GM19025 (cell line): ENCODE data around the gene CNOT8.
"Not testable (repeated sequence)": the region's sequence is repeated elsewhere in the genome, so short reads cannot be mapped to it uniquely, and the experiment has no call there.

Experiments used
- ATAC-seq: cut with Tn5 transposase; IDR thresholded peaks from one replicate; pipeline ENCODE4 v1.9.1; 2021; ENCODE audit warnings: mild to moderate bottlenecking, low read depth, moderate library complexity; ENCODE audit not compliant: unreplicated experiment

The CNOT8 gene

DNA sequence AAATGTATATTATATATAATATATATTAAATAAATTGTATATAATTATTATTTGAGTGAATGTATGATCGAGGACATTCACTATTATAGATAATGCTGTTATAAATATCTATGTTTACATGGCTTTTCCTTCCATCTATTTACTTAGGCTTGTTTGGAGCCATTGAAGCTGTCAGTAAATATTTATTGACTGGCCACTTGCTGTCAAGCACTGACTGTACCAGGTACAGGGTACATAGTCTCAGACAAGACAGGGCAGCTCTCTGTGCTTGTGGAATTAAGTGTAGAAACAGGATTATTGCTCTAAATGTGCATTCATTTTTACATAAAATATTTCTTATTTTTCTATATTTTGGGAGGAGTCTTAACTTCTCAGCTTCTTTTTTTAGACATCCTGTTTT is 24.4 kb upstream of the CNOT8 start:
- ATAC-seq, result no peak

DNA sequence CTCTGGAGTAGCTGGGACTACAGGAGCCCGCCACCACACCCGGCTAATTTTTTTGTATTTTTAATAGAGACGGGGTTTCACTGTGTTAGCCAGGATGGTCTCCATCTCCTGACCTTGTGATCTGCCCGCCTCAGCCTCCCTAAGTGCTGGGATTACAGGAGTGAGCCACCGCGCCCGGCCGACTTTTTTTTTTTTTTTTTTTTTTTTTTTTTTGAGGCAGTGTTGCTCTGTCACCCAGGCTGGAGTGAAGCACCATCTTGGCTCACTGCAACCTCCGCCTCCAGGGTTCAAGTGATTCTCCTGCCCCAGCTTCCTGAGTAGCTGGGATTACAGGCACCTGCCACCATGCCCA is 22.8 kb upstream of the CNOT8 start:
- ATAC-seq, result not testable (repeated sequence)

DNA sequence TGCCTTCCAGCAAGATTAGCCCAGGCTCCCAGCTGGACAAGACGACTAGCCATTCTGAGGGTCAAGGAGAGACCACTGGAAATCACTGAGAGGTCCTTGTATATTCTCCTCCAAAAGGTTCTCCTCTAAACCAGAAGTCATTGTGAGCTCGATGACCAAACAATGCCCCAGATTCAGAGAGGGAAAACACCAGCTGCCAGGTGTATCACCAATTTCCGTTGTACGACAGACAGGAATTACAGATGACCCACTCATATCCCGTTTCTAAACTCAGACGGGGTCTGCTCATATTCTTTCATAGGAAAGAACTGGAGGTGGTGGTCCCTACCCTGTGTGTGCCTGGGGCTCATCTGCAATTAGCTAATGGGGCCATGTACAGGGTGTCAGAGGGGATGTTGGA is 22.2 kb upstream of the CNOT8 start:
- no peak for ATAC-seq

DNA sequence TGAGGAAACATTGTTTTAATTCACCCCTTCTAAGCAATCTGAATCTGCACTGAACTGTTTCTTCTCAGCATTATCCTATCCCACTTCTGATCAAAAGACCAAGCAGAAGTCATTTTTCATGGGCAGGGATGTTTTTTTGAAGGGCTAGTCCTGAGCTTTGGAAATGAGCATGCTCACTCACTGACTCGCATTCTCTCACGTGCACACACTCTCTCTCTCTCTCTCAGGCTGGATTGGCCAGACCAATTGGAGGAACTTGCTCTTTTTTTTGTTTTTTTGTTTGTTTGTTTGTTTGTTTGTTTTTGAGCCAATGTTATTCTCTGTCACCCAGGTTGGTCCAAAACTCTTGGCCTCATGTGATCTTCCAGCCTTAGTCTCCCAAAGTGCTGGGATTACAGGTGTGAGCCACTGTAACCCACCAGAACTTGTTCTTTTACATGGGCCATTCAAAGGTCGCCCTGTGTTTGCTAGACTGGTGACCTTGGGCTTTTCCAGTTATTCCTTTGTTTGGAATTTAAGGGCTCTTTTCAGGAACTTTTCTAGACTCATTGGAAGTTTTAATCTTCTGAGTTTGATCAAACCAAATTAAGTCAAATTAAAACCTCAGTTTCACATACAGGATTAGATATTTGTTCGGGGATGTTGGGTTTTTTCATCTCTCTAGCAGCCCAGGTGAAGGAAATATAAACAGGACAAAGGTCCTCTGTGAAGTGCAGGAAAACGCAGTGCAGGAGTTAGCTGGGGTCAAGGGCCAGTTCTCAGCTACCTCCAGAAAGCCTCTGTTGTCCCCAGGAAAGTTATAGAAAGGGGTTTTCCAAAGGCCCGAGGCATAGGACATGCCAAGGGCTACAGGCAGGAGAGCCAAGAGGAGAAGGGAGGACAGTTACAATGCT is 21.2 kb upstream of the CNOT8 start:
- ATAC-seq, result no peak

DNA sequence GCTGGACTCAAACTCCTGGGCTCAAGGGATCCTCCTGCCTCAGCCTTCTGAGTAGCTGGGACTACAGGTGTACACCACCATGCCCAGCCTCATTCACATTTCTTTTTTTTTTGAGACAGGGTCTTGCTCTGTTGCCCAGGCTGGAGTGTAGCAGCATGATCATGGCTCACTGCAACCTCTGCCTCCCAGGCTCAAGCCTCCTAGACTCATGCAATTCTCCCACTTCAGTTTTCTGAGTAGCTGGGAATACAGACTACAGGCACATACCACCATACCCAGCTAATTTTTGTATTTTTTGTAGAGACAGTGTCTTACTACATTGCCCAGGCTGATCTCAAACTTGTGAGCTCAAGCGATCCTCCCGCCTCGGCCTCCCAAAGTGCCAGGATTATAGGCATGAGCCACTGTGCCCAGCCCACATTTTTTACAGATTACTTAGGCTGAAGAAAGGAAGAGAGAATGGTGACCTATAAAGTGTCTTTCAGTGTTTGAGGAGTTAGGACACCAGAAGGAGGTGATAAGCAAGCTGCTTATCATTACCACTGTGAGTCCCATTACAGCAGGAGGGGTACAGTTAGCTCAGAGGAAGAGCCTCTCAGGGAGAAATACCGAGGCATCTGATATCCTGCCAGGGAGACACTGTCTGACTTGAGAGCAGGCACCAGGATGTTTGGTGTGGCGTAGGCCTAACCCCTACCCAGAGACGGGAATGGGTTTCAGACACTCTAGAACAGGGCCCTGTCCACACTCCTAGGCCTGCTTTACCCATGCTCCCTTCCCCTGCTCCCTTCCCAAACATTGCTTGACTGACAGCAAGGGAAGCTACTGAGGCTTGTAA is 17.8 kb upstream of the CNOT8 start:
- ATAC-seq, result no peak

DNA sequence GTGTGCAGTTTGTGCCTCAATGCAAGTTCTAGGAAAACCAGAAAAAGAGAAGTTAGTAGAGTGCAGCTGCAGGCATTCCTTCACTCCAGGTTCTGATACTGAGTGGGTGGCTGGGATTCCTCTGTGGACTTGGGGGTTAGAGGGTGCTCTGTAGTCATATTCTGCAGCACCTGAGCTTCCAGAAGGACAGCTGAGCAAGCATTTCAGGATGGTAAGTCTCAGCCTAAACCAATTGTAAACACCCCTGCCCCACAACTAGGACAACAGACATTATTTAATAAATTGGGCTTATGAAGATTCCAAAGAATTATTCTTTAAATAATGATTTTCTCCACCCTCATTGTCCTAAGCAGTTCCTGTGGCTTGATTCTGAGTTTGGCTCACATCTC is 17.2 kb upstream of the CNOT8 start:
- no peak for ATAC-seq

DNA sequence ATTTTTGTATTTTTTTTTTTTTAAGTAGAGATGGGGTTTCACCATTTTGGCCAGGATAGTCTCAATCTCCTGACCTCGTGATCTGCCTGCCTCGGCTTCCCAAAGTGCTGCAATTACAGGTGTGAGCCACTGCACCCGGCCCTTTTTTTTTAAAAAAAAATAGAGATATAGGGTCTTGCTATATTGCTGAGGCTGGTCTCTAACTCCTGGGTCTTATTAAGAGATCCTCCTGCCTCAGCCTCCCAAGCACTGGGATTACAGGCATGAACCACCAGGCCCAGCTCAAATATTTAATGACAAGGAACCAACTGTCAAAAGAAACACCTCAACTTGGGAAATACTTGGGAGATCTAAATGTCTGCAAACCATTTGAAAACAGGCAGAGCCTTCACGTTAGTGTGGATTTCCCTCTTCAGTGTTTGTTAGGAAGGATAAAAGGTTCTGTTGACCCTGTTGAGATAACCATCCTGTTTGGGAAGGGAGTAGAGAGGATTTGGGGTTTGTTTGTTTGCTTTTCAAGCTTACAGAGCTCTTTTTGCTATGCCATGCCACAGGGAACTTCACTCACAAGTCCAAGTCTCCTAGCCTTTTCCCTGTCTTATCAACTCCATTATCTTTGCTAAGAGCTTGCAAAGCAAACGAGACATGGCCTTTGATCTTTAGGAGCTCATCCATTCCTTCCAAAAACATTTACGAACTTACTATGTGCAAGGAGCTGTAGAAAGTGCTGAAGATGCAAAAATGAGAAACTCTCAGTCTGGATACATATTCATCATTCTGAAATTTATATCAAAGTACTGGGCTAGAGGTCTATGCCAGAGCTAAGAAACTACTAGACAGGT is 15.5 kb upstream of the CNOT8 start:
- ATAC-seq, result no peak

DNA sequence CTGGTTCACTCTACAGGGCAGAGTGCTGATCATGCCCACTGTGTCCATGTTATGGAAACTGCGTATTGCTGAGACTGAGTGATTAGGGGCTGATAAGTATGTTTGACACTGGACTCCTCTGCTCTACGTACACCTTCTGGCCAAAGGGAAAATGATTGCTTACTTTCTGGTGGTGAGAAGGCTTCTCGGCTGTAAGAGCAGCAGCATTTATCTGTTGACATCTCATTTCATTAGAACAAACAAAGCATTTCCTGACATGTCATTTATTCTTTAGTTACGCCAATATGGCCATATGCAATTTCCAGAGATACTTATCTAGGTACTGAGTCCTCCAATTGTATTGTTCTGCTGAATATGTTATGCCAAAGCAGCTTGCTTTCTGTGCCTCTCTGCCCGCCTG is 13.6 kb upstream of the CNOT8 start:
- ATAC-seq, result no peak

DNA sequence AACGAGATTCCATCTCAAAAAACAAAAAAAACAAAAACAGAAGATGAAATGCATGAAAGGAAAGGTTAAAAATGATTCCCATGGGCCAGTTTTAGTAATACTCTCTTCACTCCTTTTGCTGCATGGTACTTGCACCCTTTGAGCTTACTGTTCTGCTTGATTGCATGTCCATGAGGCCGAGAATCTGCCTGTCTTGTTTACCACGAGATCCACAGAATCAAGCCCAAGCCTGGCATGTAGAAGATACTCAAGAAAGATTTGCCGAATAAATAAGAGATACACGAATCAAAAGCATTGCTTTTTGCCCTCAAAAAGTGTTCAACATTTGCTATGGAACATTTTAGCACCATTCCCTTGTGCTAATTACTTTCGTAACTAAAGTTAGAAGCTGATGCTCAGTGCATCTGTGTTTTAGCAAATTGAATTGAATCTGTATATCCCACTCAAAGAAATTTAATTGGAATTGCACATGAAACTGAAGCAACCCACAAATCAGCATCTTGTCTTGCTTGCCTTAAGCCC is 9.1 kb upstream of the CNOT8 start:
- no peak for ATAC-seq

DNA sequence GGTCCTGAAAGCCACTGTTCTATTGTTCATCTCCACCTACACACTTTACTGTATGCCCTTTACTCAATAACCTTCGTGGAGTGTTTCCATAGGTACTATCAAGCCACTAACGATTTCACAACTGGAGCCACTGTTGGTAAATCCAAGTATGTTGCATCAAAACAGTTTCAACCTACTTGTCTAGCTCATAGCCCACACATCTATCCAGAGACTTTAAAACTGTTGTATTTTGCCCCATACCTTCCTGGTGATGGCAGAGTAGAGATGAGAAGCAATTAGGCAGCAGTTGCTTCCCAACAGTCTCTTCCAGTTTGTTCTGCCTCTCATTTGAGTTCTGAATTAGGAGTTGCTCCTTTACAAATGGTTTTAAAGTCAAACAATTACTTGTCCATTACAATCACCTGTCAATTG is 8.6 kb upstream of the CNOT8 start:
- no peak for ATAC-seq

DNA sequence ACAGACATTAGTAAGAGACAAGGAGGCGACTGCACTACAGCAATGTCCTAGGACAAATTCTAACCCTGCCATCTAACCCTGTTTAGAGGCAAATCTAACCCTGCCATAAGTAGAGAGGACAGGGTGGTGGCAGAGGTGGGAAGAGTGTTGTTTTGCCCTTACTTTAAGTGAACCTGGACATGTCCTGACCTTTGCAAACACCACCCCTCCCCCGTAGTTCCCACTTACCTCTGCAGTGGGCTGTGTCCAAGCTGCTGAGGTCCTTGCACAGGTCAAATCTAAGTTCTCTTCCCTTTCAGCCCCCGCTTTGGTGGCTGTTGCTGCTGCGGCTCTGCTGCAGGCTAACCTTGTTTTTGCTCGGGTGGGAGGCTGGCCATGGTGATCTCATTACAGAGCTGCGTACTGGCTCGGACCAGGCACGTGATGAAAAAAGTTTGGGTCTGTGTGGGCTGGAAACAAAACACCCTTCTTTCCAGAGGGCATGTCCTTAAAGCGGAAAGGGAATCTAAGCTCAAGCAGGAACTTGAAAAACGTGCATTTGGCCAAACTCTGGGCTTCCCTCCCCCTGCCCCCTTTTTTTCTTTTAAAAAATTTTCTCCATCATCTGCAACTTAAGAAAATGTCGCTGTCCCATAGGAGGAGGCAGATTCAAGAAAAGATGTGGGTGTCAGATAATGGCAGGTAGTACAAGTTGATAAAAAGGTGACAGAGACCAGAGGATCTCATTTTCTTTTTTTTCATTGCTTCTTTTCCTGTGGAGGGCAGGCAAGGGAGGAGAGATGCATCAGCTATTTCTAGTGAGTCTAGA is 8.0 kb upstream of the CNOT8 start, which contains the start of gene FAXDC2:
Gene FAXDC2 (minus strand): TSS at position 349 of the 808 bp plus-strand sequence. CDS start 12,425 bp downstream, outside the sequence.
- ATAC-seq, result no peak

DNA sequence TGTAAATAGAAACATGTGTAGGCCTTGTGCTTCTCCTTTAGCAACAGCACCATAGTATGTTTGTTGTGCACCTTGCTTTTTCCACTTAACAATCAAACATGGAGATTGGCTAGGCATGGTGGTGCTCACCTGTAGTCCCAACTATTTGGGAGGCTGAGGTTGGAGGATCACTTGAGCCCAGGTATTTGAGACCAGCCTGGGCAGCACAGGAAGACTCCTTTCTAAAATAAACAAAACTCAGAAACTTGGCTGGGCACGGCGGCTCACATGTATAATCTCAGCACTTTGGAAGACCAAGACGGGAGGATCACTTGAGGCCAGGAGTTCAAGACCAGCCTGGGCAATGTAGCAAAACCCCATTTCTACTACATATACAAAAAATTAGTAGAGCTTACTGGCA is 7.1 kb upstream of the CNOT8 start:
- no peak for ATAC-seq

DNA sequence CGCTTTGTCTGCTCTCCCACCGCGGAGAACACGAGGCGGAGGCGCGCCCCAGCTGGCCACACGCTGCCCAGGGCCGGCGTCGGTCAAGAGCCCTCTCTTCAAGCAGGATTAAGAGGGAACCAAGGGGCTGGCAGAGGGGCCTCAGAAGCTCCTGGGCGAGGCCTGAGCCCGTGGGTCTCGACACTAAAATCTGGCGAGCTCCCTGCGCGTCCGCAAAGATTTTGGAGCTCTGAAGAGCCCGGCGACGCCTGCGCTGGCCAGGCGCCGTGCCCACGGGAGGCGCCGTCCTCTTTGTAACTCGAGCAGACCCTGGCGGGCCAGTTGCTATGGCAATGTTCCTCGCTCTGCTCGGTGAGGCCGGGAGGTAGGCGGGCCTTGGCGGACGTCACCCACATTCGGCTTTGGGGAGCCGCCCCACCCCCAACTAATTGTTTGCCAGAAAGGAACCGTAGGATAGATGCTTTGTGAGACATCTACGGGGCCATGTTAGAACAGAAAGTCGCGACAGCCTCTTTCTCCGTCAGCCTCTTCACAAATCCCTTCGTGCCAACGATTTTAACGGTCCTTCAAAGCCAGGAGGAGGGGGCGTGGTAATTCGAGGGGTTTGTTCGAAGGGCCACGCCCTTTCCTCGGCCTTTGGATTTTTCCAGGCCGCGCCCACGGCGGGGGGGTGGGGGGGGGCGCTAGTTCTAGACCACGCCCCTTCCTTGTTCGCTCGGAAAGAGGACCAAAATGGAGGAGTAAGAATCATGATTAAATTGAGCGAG is 714 bp upstream of the CNOT8 start:
- ATAC-seq, result peak; percentile 54

DNA sequence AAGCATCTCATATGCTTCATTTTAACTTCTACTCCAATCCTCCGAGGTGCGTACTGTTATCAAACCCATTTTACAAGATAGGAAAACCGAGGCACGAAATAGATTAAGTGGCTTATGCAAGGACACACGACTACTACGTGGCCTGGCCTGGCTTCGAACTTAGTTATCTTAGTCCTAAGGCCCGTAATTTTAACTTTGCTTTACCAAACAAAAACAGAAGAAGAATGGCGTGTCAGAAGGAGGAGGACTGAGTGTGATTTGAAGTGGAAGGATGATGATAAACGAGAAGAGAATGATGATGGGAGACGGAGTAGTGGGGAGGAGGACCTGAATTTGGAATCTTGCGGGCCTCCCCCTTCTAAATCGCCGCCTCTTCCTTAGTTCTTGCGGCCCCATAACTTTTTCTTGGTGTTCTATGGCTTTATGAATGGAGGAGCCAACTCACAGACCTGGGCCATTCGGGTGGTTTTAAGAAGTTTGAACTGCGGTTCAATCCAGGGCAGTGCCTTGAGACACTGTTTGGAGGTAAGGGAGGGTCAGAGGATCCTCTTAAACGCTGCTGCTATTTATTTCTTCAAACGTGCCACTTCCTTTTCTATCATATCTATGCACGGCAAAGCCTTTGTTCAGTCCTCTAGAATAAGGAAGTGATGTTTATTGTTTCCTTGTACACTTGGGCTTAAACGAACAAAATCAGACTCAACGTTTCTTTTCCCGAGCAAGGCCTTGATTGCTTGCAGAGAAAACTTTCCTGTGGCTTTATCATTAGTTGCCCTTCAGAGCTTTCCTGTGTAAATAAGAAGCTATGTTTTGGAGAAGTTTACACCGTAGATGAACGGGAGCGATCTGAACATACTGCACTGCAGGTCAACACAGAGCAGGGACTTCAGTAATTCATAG is 795 bp downstream of the CNOT8 start:
- ATAC-seq, result no peak

DNA sequence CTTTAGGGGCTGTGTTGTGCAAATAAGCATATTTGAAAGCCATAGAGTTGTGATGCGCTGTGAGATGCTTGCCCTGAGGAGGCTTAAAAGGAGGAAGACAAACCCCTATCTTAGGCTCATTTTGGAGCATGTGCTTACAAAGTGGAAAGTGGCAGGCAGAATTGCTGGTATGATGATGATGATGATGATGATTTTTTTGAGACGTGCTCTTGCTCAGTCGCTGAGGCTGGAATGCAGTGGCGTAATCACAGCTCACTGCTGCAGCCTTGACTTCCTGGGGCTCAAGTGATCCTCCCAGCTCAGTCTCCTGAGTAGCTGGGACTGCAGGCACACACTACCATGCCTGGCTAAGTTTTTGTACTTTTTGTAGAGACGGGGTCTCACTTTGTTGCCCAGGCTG is 1.7 kb downstream of the CNOT8 start:
- no peak for ATAC-seq

DNA sequence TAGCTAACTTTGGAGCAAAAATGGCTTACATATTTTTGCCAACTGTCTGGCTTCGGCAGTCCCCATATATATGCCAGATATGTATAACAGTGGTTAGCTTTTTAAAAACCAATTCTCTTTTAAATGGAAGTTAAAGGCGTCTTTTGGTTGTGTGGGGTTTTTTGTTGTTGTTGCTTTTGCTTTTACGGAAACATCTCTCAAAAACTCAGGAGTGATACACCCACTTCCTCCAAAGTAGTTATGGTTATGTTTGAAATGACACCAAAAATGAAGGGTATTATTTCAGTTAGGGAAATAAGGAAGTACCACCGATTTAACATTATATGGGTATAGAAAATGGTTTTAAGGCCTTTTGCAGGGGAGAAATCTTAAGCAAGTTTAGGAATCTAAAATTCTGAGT is 2.3 kb downstream of the CNOT8 start:
- ATAC-seq, result no peak

DNA sequence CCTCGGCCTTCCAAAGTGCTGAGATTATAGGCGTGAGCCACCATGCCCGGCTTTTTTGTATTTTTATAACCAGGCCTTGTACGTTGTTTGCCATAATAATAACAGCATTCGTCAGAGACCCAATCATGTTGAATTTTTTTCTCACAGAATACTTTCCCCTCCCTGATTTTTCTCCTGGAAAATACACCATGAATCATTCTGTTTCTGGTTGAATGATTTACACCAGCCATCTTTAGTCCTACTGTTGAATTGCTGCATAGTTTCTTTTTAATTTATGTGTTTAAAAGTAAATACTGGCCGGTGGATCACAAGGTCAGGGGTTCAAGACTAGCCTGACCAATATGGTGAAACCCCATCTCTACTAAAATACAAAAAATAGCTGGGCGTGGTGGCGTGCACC is 3.5 kb downstream of the CNOT8 start:
- no peak for ATAC-seq

DNA sequence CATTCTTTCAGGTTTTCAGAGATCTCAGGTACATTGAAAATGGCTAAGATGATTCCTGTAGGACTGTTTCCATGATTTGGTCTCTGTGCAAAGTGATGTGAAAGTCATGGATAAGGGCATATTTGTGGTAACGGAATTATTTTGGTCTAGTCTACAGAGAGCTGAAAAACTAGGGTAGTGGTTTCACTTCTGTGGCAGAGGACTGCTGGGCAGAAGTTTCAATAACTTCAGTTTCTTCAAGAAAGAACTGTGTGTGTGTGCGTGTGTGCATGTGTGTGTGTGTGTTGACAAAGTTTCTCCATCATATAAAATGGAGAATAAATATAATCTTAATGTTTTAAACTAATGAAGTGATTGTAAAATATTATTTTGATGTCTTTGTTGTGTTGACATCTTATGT is 4.3 kb downstream of the CNOT8 start:
- no peak for ATAC-seq
